IMR-90 (cell line): ENCODE results near the gene ADAMTS13. TPM values are rescaled to one million over a fixed set of nuclear protein-coding genes. Genes with fewer than 3 reads are reported as not detected.

Source experiments
- ATAC-seq: fragments of 200-7000 bp; cut with Tn5 transposase; 2 replicates; pipeline ENCODE4 v1.9.1; 2020; ENCODE audit warnings: low read depth, mild to moderate bottlenecking, moderate library complexity
- BruUV-seq: library from RNA; stranded (reverse); fragments of 400-500 nt; replicated peaks from 2 replicates; lab custom pipeline; 2021; lab: Mats Ljungman, UMichigan
- CTCF ChIA-PET: fragments of 300-600 bp; formaldehyde crosslinking; extraction: SDS; loops from one replicate; lab custom pipeline; 2021; ENCODE audit warnings: antibody characterized with exemption; lab: Yijun Ruan, JAX
- POLR2A ChIA-PET: fragments of 300-600 bp; sonication (Branson Sonifier 250); formaldehyde crosslinking; loops from one replicate; lab custom pipeline; 2022; ENCODE audit warnings: antibody characterized with exemption; ENCODE audit not compliant: unreplicated experiment; lab: Charles Lee
- DNase-seq: peaks from one replicate; pipeline ENCODE4 v3.0.0; 2013
- H2AFZ ChIP-seq: replicated peaks from 2 replicates; pipeline ENCODE3; 2013; ENCODE audit warnings: low read length, mild to moderate bottlenecking; ENCODE audit not compliant: poor library complexity
- H2AK5ac ChIP-seq: 2 replicates; pipeline ENCODE4 v1.6.1; 2013; ENCODE audit warnings: low read depth, low read length, inconsistent platforms
- H2AK9ac ChIP-seq: replicated peaks from 2 replicates; pipeline ENCODE3; 2013; ENCODE audit warnings: mild to moderate bottlenecking, low read depth, low read length, moderate library complexity; ENCODE audit not compliant: poor library complexity
- H2BK120ac ChIP-seq: 2 replicates; pipeline ENCODE4 v1.6.1; 2013; ENCODE audit warnings: low read depth, low read length, inconsistent platforms
- H2BK15ac ChIP-seq: 3 replicates; pipeline ENCODE4 v1.6.1; 2013; ENCODE audit warnings: low read depth, low read length, inconsistent platforms
- H2BK20ac ChIP-seq: 2 replicates; pipeline ENCODE4 v1.6.1; 2013; ENCODE audit warnings: low read depth, mild to moderate bottlenecking, inconsistent platforms, low read length, moderate library complexity
- H2BK5ac ChIP-seq: 2 replicates; pipeline ENCODE4 v1.6.1; 2013; ENCODE audit warnings: mild to moderate bottlenecking, low read depth, low read length, inconsistent platforms; ENCODE audit not compliant: poor library complexity, severe bottlenecking
- H3K14ac ChIP-seq: replicated peaks from 2 replicates; pipeline ENCODE4 v1.6.1; 2013; ENCODE audit warnings: low read depth, low read length, inconsistent platforms
- H3K18ac ChIP-seq: 2 replicates; pipeline ENCODE4 v1.6.1; 2013; ENCODE audit warnings: low read depth, low read length, control low read depth
- H3K23ac ChIP-seq: 2 replicates; pipeline ENCODE4 v1.6.1; 2013; ENCODE audit warnings: low read depth, low read length, inconsistent platforms
- H3K27ac ChIP-seq: 2 replicates; pipeline ENCODE4 v1.5.1; 2013; ENCODE audit warnings: mild to moderate bottlenecking, control low read depth, low read length; ENCODE audit not compliant: insufficient read depth
- H3K27me3 ChIP-seq: 2 replicates; pipeline ENCODE4 v1.6.1; 2013; ENCODE audit warnings: low read length; ENCODE audit not compliant: control insufficient read depth, insufficient read depth
- H3K36me3 ChIP-seq: 2 replicates; pipeline ENCODE4 v1.6.1; 2013; ENCODE audit warnings: low read length, mixed read lengths; ENCODE audit not compliant: control insufficient read depth, insufficient read depth
- H3K4ac ChIP-seq: 2 replicates; pipeline ENCODE4 v1.6.1; 2013; ENCODE audit warnings: low read depth, low read length, inconsistent platforms
- H3K4me1 ChIP-seq: 2 replicates; pipeline ENCODE4 v1.6.1; 2013; ENCODE audit warnings: low read length, mixed read lengths; ENCODE audit not compliant: control insufficient read depth, insufficient read depth
- H3K4me2 ChIP-seq: 2 replicates; pipeline ENCODE4 v1.6.1; 2013; ENCODE audit warnings: low read depth, mild to moderate bottlenecking, control low read depth, low read length, moderate library complexity
- H3K4me3 ChIP-seq: 2 replicates; pipeline ENCODE4 v1.5.1; 2013; ENCODE audit warnings: low read depth, mild to moderate bottlenecking, control low read depth, low read length, moderate library complexity; ENCODE audit not compliant: insufficient read depth
- H3K56ac ChIP-seq: 2 replicates; pipeline ENCODE4 v1.6.1; 2013; ENCODE audit warnings: low read length, inconsistent platforms; ENCODE audit not compliant: insufficient read depth; ENCODE audit errors: extremely low read depth
- H3K79me1 ChIP-seq, 2 experiments: 2 replicates each; pipeline ENCODE4 v1.6.1; 2013; ENCODE audit warnings: low read length in 2 of 2, inconsistent platforms in 1 of 2, low read depth in 1 of 2
- H3K9ac ChIP-seq: 2 replicates; pipeline ENCODE4 v1.6.1; 2013; ENCODE audit warnings: low read depth, low read length, control low read depth
- H3K9me1 ChIP-seq: 2 replicates; pipeline ENCODE4 v1.6.1; 2013; ENCODE audit warnings: low read length, inconsistent platforms; ENCODE audit not compliant: insufficient read depth
- H3K9me3 ChIP-seq: 2 replicates; pipeline ENCODE4 v1.6.1; 2013; ENCODE audit warnings: low read length; ENCODE audit not compliant: control insufficient read depth, insufficient read depth
- H4K20me1 ChIP-seq: 2 replicates; pipeline ENCODE4 v1.6.1; 2013; ENCODE audit warnings: low read length, inconsistent platforms; ENCODE audit not compliant: insufficient read depth
- H4K5ac ChIP-seq: 2 replicates; pipeline ENCODE4 v1.6.1; 2013; ENCODE audit warnings: mild to moderate bottlenecking, low read depth, low read length, control low read depth
- H4K8ac ChIP-seq, 2 experiments: 2 replicates each; pipeline ENCODE4 v1.6.1; 2013; ENCODE audit warnings: low read depth in 2 of 2, low read length in 2 of 2, control low read depth in 1 of 2, inconsistent platforms in 1 of 2
- H4K91ac ChIP-seq: 2 replicates; pipeline ENCODE4 v1.6.1; 2013; ENCODE audit warnings: low read depth, low read length, inconsistent platforms; ENCODE audit not compliant: insufficient read depth
- BHLHE40 ChIP-seq: fragments of 150-350 bp; IDR thresholded peaks from 2 replicates; pipeline ENCODE4 v1.6.1; 2016; ENCODE audit warnings: mild to moderate bottlenecking, low read depth, low read length
- CEBPB ChIP-seq: IDR thresholded peaks from 2 replicates; pipeline ENCODE4 v1.6.1; 2012; ENCODE audit warnings: low read depth, low read length, improper control_type of control experiment
- CHD1 ChIP-seq: IDR thresholded peaks from 2 replicates; pipeline ENCODE4 v1.6.1; 2012; ENCODE audit warnings: low read depth, low read length, improper control_type of control experiment
- FOS ChIP-seq: fragments of 150-350 bp; IDR thresholded peaks from 2 replicates; pipeline ENCODE4 v1.6.1; 2016; ENCODE audit warnings: low read depth, low read length
- MAFK ChIP-seq: IDR thresholded peaks from 2 replicates; pipeline ENCODE4 v1.6.1; 2012; ENCODE audit warnings: low read depth, low read length, improper control_type of control experiment
- MAZ ChIP-seq: IDR thresholded peaks from 2 replicates; pipeline ENCODE4 v1.6.1; 2012; ENCODE audit warnings: low read depth, mild to moderate bottlenecking, low read length, improper control_type of control experiment, moderate library complexity, borderline replicate concordance
- MXI1 ChIP-seq: IDR thresholded peaks from 2 replicates; pipeline ENCODE4 v1.6.1; 2012; ENCODE audit warnings: low read depth, mild to moderate bottlenecking, low read length, moderate library complexity, borderline replicate concordance
- NFE2L2 ChIP-seq: fragments of 150-350 bp; IDR thresholded peaks from 2 replicates; pipeline ENCODE4 v1.6.1; 2016; ENCODE audit warnings: low read depth, mild to moderate bottlenecking, low read length
- POLR2A ChIP-seq: IDR thresholded peaks from 2 replicates; pipeline ENCODE4 v1.6.1; 2012; ENCODE audit warnings: mild to moderate bottlenecking, low read depth, low read length
- RAD21 ChIP-seq: IDR thresholded peaks from 2 replicates; pipeline ENCODE4 v1.6.1; 2012; ENCODE audit warnings: low read length, improper control_type of control experiment
- RCOR1 ChIP-seq: IDR thresholded peaks from 2 replicates; pipeline ENCODE4 v1.6.1; 2012; ENCODE audit warnings: mild to moderate bottlenecking, low read length, improper control_type of control experiment; ENCODE audit not compliant: insufficient replicate concordance
- RFX5 ChIP-seq: IDR thresholded peaks from 2 replicates; pipeline ENCODE4 v1.8.0; 2012; ENCODE audit warnings: low read depth, mild to moderate bottlenecking, low read length, moderate library complexity
- SMC3 ChIP-seq: fragments of 150-350 bp; IDR thresholded peaks from 2 replicates; pipeline ENCODE4 v1.6.1; 2016; ENCODE audit warnings: low read depth, mild to moderate bottlenecking, antibody characterized with exemption, low read length, moderate library complexity
- WGBS, 2 experiments: methylation state at CpG; one replicate each; pipeline versions ENCODE4 v1.1.5 to v1.1.7; 2013; ENCODE audit warnings: missing lambda C conversion rate in 2 of 2; ENCODE audit not compliant: insufficient read length in 1 of 2; ENCODE audit errors: extremely low coverage in 2 of 2; 5-methylcytosine and 5-hydroxymethylcytosine counted together
- dilution Hi-C: fragments of 300-500 bp; cut with HindIII; formaldehyde crosslinking; loops from one replicate; pipeline ENCODE4 v1.14.3; 2018; ENCODE audit warnings: low sequenced_read_pairs; ENCODE audit not compliant: unreplicated experiment
- in situ Hi-C: fragments of 300-500 bp; cut with MboI; formaldehyde crosslinking; loops from 3 replicates; pipeline ENCODE4 v1.14.3; 2019; ENCODE audit warnings: low sequenced_read_pairs, inconsistent platforms, mixed read lengths
- intact Hi-C: fragments of 100-400 bp; cut with micrococcal nuclease; formaldehyde crosslinking; loops from 2 replicates; pipeline ENCODE4 v1.10.0; 2022
- polyA plus RNA-seq, 3 experiments: library from polyadenylated mRNA; depleted of rRNA; stranded (reverse); fragments of >200 nt; gene quantifications; 2 replicates each; pipeline ENCODE4 v1.2.3, GENCODE V29; 2012; ENCODE audit warnings: low replicate concordance in 1 of 3
- total RNA-seq: library from RNA; depleted of rRNA; stranded (reverse); fragments of >200 nt; gene quantifications from 2 replicates; pipeline ENCODE4 v1.2.3, GENCODE V29; 2012
- TF ChIP-seq, protein P1 (sequence below): fragments of 150-350 bp; IDR thresholded peaks from 2 replicates; pipeline ENCODE4 v1.6.1; 2016; ENCODE audit warnings: low read depth, mild to moderate bottlenecking, low read length, moderate library complexity, borderline replicate concordance
- TF ChIP-seq, protein P2 (sequence below): fragments of 150-350 bp; IDR thresholded peaks from 2 replicates; pipeline ENCODE4 v1.6.1; 2017; ENCODE audit warnings: mild to moderate bottlenecking, antibody characterized with exemption, low read length, low read depth
- TF ChIP-seq, protein P3 (sequence below): conservative IDR thresholded peaks from 2 replicates; pipeline ENCODE4 v1.5.1; 2012; ENCODE audit warnings: mild to moderate bottlenecking, low read depth, low read length, improper control_type of control experiment

Gene ADAMTS13
- total and polyA plus RNA-seq, 2 of the 4 experiments (the other 2 are of a cell fraction), result 0.18 to 2.8 TPM

GRCh38 chr9:133387680-133388079 lies 34.5 kb upstream of the ADAMTS13 start:
- in situ Hi-C loops, result no loop called here
- peaks cover 6% of the 10 kb centered on the region; the same call in 1 of the 2 replicates for H3K27me3 ChIP-seq
- dilution Hi-C loops, result no loop called here
- no peak overlapping the region for H4K8ac ChIP-seq
- H3K9ac ChIP-seq, result no peak overlapping the region
- no peak overlapping the region for H3K14ac ChIP-seq
- no peak overlapping the region for H2BK20ac ChIP-seq
- ATAC-seq (no peak), DNase-seq (no peak)
- H2AK5ac ChIP-seq, result no peak overlapping the region
- H2AFZ ChIP-seq, result no peak overlapping the region
- no peak overlapping the region for H2BK15ac ChIP-seq
- CTCF ChIA-PET, result no interaction called here
- H3K79me1 ChIP-seq, result no peaks in the 10 kb centered on the region
- intact Hi-C loops, result no loop called here
- H3K23ac ChIP-seq, result no peak overlapping the region
- BruUV-seq, result no TSS peak
- H4K20me1 ChIP-seq, result no peaks in the 10 kb centered on the region; the same call in 1 of the 2 replicates
- WGBS, 2 experiments, result 76% methylated on average over 6 of the region's 9 CpGs; no CpG with 5 or more reads in 1 of the 2 experiments
- no peak overlapping the region for H3K4me3 ChIP-seq
- H3K4ac ChIP-seq, result no peak overlapping the region
- no peak overlapping the region for H2BK120ac ChIP-seq
- no peak overlapping the region for H3K56ac ChIP-seq
- POLR2A ChIA-PET, result no interaction called here
- H3K18ac ChIP-seq, result no peak overlapping the region
- H4K5ac ChIP-seq, result no peak overlapping the region
- TF ChIP-seq MAZ (no peak), MXI1 (no peak), CHD1 (no peak), FOS (no peak), POLR2A (no peak), SMC3 (no peak), RAD21 (no peak), MAFK (no peak), RFX5 (no peak), BHLHE40 (no peak), NFE2L2 (no peak), CEBPB (no peak), RCOR1 (no peak)
- TF ChIP-seq, protein P1, sequence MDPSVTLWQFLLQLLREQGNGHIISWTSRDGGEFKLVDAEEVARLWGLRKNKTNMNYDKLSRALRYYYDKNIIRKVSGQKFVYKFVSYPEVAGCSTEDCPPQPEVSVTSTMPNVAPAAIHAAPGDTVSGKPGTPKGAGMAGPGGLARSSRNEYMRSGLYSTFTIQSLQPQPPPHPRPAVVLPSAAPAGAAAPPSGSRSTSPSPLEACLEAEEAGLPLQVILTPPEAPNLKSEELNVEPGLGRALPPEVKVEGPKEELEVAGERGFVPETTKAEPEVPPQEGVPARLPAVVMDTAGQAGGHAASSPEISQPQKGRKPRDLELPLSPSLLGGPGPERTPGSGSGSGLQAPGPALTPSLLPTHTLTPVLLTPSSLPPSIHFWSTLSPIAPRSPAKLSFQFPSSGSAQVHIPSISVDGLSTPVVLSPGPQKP, result no peak
- TF ChIP-seq, protein P2, sequence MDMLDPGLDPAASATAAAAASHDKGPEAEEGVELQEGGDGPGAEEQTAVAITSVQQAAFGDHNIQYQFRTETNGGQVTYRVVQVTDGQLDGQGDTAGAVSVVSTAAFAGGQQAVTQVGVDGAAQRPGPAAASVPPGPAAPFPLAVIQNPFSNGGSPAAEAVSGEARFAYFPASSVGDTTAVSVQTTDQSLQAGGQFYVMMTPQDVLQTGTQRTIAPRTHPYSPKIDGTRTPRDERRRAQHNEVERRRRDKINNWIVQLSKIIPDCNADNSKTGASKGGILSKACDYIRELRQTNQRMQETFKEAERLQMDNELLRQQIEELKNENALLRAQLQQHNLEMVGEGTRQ, result no peak
- TF ChIP-seq, protein P3, sequence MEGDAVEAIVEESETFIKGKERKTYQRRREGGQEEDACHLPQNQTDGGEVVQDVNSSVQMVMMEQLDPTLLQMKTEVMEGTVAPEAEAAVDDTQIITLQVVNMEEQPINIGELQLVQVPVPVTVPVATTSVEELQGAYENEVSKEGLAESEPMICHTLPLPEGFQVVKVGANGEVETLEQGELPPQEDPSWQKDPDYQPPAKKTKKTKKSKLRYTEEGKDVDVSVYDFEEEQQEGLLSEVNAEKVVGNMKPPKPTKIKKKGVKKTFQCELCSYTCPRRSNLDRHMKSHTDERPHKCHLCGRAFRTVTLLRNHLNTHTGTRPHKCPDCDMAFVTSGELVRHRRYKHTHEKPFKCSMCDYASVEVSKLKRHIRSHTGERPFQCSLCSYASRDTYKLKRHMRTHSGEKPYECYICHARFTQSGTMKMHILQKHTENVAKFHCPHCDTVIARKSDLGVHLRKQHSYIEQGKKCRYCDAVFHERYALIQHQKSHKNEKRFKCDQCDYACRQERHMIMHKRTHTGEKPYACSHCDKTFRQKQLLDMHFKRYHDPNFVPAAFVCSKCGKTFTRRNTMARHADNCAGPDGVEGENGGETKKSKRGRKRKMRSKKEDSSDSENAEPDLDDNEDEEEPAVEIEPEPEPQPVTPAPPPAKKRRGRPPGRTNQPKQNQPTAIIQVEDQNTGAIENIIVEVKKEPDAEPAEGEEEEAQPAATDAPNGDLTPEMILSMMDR, result no peak
- H3K9me1 ChIP-seq, result no peaks in the 10 kb centered on the region
- H3K4me2 ChIP-seq, result no peak overlapping the region
- H3K4me1 ChIP-seq, result no peaks in the 10 kb centered on the region
- no peak overlapping the region for H4K91ac ChIP-seq
- no peak overlapping the region for H3K27ac ChIP-seq
- no peaks in the 10 kb centered on the region for H3K9me3 ChIP-seq
- peak overlapping the region; percentile 66 for H2AK9ac ChIP-seq
- H3K36me3 ChIP-seq, result no peaks in the 10 kb centered on the region
- no peak overlapping the region for H2BK5ac ChIP-seq
